Activated CD4-positive, alpha-beta T cell treated with anti-CD3 and anti-CD28 coated beads for 4 hours (primary cell): ENCODE results near the gene RAX2.
A peak's percentile ranks its signal among the peaks of the same experiment; 100 is the strongest.

Experiments
- DNase-seq, 2 donors: peaks; one replicate each; pipeline ENCODE4 v3.0.0-alpha.2; 2020

Gene RAX2

GRCh38 chr19:3722443-3723109 is 49.5 kb downstream of the RAX2 start:
- DNase-seq: no peak

- no peak for DNase-seq
Measured at GRCh38 chr19:3721887-3722442, 50.1 kb downstream of the RAX2 start.

GRCh38 chr19:3721131-3721886 is 50.7 kb downstream of the RAX2 start:
- DNase-seq: peak; percentile 85 to 86

- DNase-seq: no peak
Measured at GRCh38 chr19:3720349-3720917, 51.6 kb downstream of the RAX2 start.

GRCh38 chr19:3719868-3720267 is 52.2 kb downstream of the RAX2 start:
- DNase-seq: no peak
